ENCODE measurements around the gene PRR18. TPM values are rescaled to one million over a fixed set of nuclear protein-coding genes. Genes with fewer than 3 reads are reported as not detected.

Gene PRR18
- total RNA-seq: not detected in 2 replicates

GRCh38 chr6:166308033-166308768 lies at the start of gene PRR18:
Gene PRR18 (minus strand): TSS chr6:166308392. CDS start chr6:166308142, 250 bp downstream.

GRCh38 chr6:166342349-166343149 lies 34.4 kb upstream of the PRR18 start, which contains the start of gene SFT2D1:
Gene SFT2D1 (minus strand): TSS chr6:166342545. CDS start chr6:166342481, 64 bp downstream.

Other genes with a start within 250 kb of the PRR18 start
- not detected in 2 replicates for gene TBXT, start 140.5 kb downstream of the PRR18 start, total RNA-seq
- 33.0 and 44.4 TPM in 2 replicates for gene SFT2D1, start 34.2 kb upstream of the PRR18 start, total RNA-seq
- 19.3 and 24.6 TPM in 2 replicates for gene MPC1, start 74.5 kb upstream of the PRR18 start, total RNA-seq